Measurements from ENCODE around the gene TXNL4A.
"Not testable (repeated sequence)": the region's sequence is repeated elsewhere in the genome, so short reads cannot be mapped to it uniquely, and the experiment has no call there.

TXNL4A gene

GRCh38 chr18:79964330-79965118 is 23.8 kb downstream of the TXNL4A start, which contains the start of gene HSBP1L1:
TSS of gene HSBP1L1 (plus strand) at chr18:79964643. CDS start at chr18:79964736, 93 bp downstream.
- FAIRE-seq (no peak), DNase-seq (ENCODE audit: low spot score) (peak; percentile 27)

GRCh38 chr18:79963658-79964329 is 24.6 kb downstream of the TXNL4A start:
- no peak for DNase-seq (ENCODE audit: low spot score)
- FAIRE-seq, result no peak

- no peak for DNase-seq (ENCODE audit: low spot score)
- no peak for FAIRE-seq
These were observed 25.3 kb downstream of the TXNL4A start for GRCh38 chr18:79962835-79963657.

GRCh38 chr18:79962311-79962710 is 26.1 kb downstream of the TXNL4A start:
- DNase-seq (ENCODE audit: low spot score) (no peak), FAIRE-seq (no peak)

GRCh38 chr18:79961527-79962291 is 26.7 kb downstream of the TXNL4A start:
- no peak for DNase-seq (ENCODE audit: low spot score)
- no peak for FAIRE-seq

GRCh38 chr18:79960921-79961526 is 27.3 kb downstream of the TXNL4A start:
- FAIRE-seq (no peak), DNase-seq (ENCODE audit: low spot score) (no peak)

- FAIRE-seq; DNase-seq (ENCODE audit: low spot score): not testable (repeated sequence)
These were observed 28.1 kb downstream of the TXNL4A start for GRCh38 chr18:79960161-79960801.

GRCh38 chr18:79958981-79959380 is 29.4 kb downstream of the TXNL4A start:
- DNase-seq (ENCODE audit: low spot score) (no peak), FAIRE-seq (no peak)

GRCh38 chr18:79956276-79956675 is 32.1 kb downstream of the TXNL4A start:
- FAIRE-seq (no peak), DNase-seq (ENCODE audit: low spot score) (no peak)

GRCh38 chr18:79955302-79956075 is 32.9 kb downstream of the TXNL4A start:
- DNase-seq (ENCODE audit: low spot score), result no peak
- no peak for FAIRE-seq

GRCh38 chr18:79954791-79955190 is 33.6 kb downstream of the TXNL4A start:
- DNase-seq (ENCODE audit: low spot score) (no peak), FAIRE-seq (no peak)

- FAIRE-seq, result no peak
These were observed 34.3 kb downstream of the TXNL4A start for GRCh38 chr18:79953971-79954651.

GRCh38 chr18:79952996-79953559 is 35.3 kb downstream of the TXNL4A start:
- no peak for DNase-seq (ENCODE audit: low spot score)
- FAIRE-seq, result no peak

More at GRCh38 chr18:79953971-79954651, 34.3 kb downstream of the TXNL4A start:
- no peak for DNase-seq (ENCODE audit: low spot score)

- FAIRE-seq, result no peak
- no peak for DNase-seq (ENCODE audit: low spot score)
These were observed 35.8 kb downstream of the TXNL4A start for GRCh38 chr18:79952456-79952995.

GRCh38 chr18:79951545-79952455 is 36.6 kb downstream of the TXNL4A start, which contains the start of gene SLC66A2:
TSS of gene SLC66A2 (minus strand) at chr18:79951653. CDS start at chr18:79950926, 727 bp downstream.
- FAIRE-seq, result no peak
- peak; percentile 62 for DNase-seq (ENCODE audit: low spot score)

GRCh38 chr18:79950515-79951341 is 37.6 kb downstream of the TXNL4A start:
- no peak for FAIRE-seq
- DNase-seq (ENCODE audit: low spot score), result no peak

Data from RCC 7860 (cell line).